ENCODE results near the gene ANKRD29. TPM values are rescaled to one million over a fixed set of nuclear protein-coding genes. Genes with fewer than 3 reads are reported as not detected.
A peak's percentile ranks its signal among the peaks of the same experiment; 100 is the strongest.

Gene ANKRD29
- total RNA-seq, 6 donors from 2014 or later, result 50.4 to 150 (median 85.8) TPM

DNA sequence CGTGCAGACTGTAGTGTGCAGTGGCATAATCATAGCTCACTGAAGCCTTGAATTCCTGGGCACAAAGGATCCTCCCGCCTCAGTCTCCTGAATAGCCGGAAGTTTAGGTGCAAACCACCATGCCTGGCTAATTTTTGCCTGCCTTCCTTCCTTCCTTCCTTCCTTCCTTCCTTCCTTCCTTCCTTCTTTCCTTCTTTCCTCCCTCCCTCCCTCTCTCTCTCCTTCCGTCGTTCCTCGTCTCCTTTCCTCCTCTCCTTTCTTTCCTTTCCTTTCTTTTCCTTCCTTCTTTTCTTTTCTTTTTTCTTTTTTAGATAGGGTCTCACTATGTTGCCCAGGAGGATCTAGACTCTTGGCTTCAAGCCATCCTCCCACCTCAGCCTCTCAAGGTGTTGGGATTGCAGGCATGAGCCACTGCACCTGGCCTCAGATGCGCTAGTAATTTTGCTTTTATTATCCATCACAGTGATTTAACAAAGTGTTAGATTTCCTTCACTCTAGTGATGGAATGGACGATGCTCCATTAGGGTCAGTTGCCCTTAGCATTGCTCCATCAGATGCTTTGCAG lies 6.6 kb upstream of the ANKRD29 start:
- H3K9me3 ChIP-seq, result no peaks in the 10 kb centered on the region
- WGBS, 2 donors, result 73 to 76% methylated on average over 8 of the region's 8 CpGs
- H3K4me1 ChIP-seq, result peaks cover 0 to 8% (median 0%) of the 10 kb centered on the region in 4 donors
- no peak overlapping the region for H3K27ac ChIP-seq
- no peaks in the 10 kb centered on the region for H3K36me3 ChIP-seq
- no peaks in the 10 kb centered on the region for H3K27me3 ChIP-seq
- no peak for ATAC-seq (ENCODE audit: low FRiP score in 2 of 2)
- DNase-seq, result no peak
- TF ChIP-seq EP300 (IDR thresholded peaks at IDR 0.05), result no peak
- TF ChIP-seq, protein P1, sequence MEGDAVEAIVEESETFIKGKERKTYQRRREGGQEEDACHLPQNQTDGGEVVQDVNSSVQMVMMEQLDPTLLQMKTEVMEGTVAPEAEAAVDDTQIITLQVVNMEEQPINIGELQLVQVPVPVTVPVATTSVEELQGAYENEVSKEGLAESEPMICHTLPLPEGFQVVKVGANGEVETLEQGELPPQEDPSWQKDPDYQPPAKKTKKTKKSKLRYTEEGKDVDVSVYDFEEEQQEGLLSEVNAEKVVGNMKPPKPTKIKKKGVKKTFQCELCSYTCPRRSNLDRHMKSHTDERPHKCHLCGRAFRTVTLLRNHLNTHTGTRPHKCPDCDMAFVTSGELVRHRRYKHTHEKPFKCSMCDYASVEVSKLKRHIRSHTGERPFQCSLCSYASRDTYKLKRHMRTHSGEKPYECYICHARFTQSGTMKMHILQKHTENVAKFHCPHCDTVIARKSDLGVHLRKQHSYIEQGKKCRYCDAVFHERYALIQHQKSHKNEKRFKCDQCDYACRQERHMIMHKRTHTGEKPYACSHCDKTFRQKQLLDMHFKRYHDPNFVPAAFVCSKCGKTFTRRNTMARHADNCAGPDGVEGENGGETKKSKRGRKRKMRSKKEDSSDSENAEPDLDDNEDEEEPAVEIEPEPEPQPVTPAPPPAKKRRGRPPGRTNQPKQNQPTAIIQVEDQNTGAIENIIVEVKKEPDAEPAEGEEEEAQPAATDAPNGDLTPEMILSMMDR (IDR thresholded peaks at IDR 0.05), result no peak
- TF ChIP-seq POLR2A (IDR thresholded peaks at IDR 0.05), result no peak
- no peak for TF ChIP-seq POLR2AphosphoS5 (IDR thresholded peaks at IDR 0.05)
- H3K4me3 ChIP-seq, result no peak overlapping the region

DNA sequence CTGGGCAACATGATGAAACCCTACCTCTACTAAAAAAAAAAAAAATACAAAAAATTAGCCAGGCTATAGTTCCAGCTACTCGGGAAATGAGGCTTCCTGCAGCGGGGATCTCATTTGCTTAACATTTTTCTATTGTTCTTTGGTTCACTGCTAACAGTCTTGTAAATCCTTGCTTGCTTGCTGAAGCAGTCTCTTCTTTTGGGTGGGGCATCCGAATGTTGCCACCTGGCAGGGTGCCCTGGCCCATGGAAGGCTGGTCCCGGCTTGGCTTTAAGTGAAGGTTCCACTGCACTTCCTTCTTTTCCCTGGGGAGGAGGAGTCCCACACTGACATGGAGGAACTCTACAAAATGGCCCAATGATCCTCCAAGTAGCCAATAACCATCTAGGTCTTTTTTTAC lies 6.0 kb upstream of the ANKRD29 start:
- H3K27ac ChIP-seq, result no peak overlapping the region
- WGBS, 2 donors, result 37 to 51% methylated on average over 4 of the region's 4 CpGs
- H3K36me3 ChIP-seq, result no peaks in the 10 kb centered on the region
- H3K27me3 ChIP-seq, result no peaks in the 10 kb centered on the region
- H3K4me3 ChIP-seq, result no peak overlapping the region
- DNase-seq (no peak), ATAC-seq (ENCODE audit: low FRiP score in 2 of 2) (no peak)
- TF ChIP-seq, protein P1 (IDR thresholded peaks at IDR 0.05), result no peak
- peaks cover 0 to 8% (median 0%) of the 10 kb centered on the region in 4 donors for H3K4me1 ChIP-seq
- H3K9me3 ChIP-seq, result no peaks in the 10 kb centered on the region

DNA sequence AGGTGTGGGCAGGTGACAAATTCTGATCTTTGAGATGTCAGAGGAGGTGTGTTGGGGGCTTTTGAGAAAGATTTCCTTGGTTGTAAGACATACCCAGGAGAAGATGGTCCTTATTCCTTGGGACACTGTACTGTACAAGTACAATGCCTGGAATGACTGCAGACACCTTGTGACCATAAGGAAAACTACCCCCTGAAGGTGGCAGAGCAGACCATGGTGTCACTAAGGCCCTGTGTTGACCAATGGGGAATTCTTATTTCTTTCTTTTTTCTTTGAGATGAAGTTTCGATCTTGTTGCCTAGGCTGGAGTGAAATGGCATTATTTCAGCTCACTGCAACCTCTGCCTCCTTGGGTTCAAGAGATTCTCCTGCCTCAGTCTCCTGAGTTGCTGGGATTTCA lies 4.4 kb upstream of the ANKRD29 start:
- H3K4me3 ChIP-seq, result no peak overlapping the region
- ATAC-seq (ENCODE audit: low FRiP score in 2 of 2) (no peak), DNase-seq (no peak)
- 88 to 100% methylated on average over 1 of the region's 1 CpG for WGBS, 2 donors
- no peak overlapping the region for H3K27ac ChIP-seq
- TF ChIP-seq POLR2A (IDR thresholded peaks at IDR 0.05) (no peak), EP300 (IDR thresholded peaks at IDR 0.05) (no peak), POLR2AphosphoS5 (IDR thresholded peaks at IDR 0.05) (no peak)
- TF ChIP-seq, protein P1 (IDR thresholded peaks at IDR 0.05), result no peak
- H3K27me3 ChIP-seq, result peaks cover 0 to 5% (median 2%) of the 10 kb centered on the region in 4 donors
- no peaks in the 10 kb centered on the region for H3K9me3 ChIP-seq
- H3K4me1 ChIP-seq, result peaks cover 4 to 18% (median 12%) of the 10 kb centered on the region in 4 donors
- no peaks in the 10 kb centered on the region for H3K36me3 ChIP-seq

DNA sequence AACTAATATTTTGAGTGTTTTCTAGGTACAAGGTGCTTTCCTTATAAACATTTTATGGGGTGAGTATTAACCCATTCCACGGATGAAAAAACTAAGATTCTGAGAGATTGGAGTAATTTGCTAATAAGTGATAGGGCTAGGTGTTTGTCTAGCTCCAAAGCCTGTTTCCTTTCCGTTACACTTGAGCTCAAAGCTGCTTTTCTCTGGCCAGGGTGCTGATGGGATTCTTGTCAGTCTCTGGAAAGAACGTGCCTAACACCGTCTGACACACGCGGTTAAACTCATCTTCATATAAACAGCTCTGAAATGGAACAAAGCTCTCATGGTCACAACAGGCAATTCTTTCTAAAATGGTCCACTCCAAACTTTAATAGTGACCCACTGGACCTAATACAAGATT lies 2.0 kb upstream of the ANKRD29 start:
- DNase-seq (no peak), ATAC-seq (ENCODE audit: low FRiP score in 2 of 2) (no peak)
- H3K27ac ChIP-seq, result no peak overlapping the region
- no peaks in the 10 kb centered on the region for H3K36me3 ChIP-seq
- H3K4me3 ChIP-seq, result no peak overlapping the region
- peaks cover 0 to 8% (median 2%) of the 10 kb centered on the region in 4 donors for H3K27me3 ChIP-seq
- 31 to 57% methylated on average over 6 of the region's 6 CpGs for WGBS, 2 donors
- H3K9me3 ChIP-seq, result no peaks in the 10 kb centered on the region
- peaks cover 10 to 25% (median 18%) of the 10 kb centered on the region in 4 donors for H3K4me1 ChIP-seq
- TF ChIP-seq, protein P1 (IDR thresholded peaks at IDR 0.05), result no peak
- TF ChIP-seq EP300 (IDR thresholded peaks at IDR 0.05), result no peak
- TF ChIP-seq POLR2A (IDR thresholded peaks at IDR 0.05), result no peak
- no peak for TF ChIP-seq POLR2AphosphoS5 (IDR thresholded peaks at IDR 0.05)

DNA sequence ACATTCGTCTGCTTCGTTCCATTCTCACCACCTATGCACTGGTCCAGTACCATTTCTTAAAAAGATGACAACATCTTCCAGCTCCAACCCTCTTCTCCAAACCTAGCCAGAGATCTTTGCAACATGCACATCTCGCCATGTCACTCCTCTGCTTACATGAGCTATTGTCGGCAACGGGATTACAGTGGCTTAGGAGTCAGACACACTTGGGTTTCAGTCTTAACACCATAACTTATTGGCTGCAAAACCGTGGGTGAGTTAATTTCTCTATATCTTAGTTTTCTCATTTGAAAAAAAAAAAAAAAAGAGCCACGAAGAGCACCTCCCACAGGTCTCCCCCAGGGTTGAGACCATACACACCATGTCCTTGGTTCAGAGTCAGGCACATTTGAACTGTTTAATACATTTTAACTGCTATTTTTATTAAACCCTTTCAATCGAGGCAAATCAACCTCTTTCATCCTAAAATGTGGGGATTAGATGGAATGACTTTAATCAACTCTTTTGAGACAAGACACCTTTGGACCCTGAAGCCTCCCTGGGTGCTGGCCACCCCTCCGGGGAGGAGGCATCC lies 889 bp downstream of the ANKRD29 start:
- TF ChIP-seq EP300 (IDR thresholded peaks at IDR 0.05) (no peak), POLR2A (IDR thresholded peaks at IDR 0.05) (no peak), POLR2AphosphoS5 (IDR thresholded peaks at IDR 0.05) (no peak)
- TF ChIP-seq, protein P1 (IDR thresholded peaks at IDR 0.05), result no peak
- ATAC-seq (ENCODE audit: low FRiP score in 2 of 2) (no peak), DNase-seq (no peak)
- WGBS, 2 donors, result 41 to 42% methylated on average over 9 of the region's 9 CpGs
- H3K27ac ChIP-seq, result peak overlapping the region in 3 of 4 donors; percentile 60 to 70 (median 69)
- peak overlapping the region in 3 of 4 donors; percentile 60 to 65 (median 61) for H3K4me3 ChIP-seq
- peaks cover 0 to 8% (median 2%) of the 10 kb centered on the region in 4 donors for H3K27me3 ChIP-seq
- no peaks in the 10 kb centered on the region for H3K9me3 ChIP-seq
- H3K4me1 ChIP-seq, result peaks cover 10 to 25% (median 14%) of the 10 kb centered on the region in 4 donors
- no peaks in the 10 kb centered on the region for H3K36me3 ChIP-seq
